Neuronal stem cell (in vitro differentiated cells): Measurements from ENCODE around the gene PLVAP.
A peak's percentile ranks its signal among the peaks of the same experiment; 100 is the strongest.

Source experiments
- DNase-seq: peaks from one replicate; pipeline ENCODE4 v3.0.0-alpha.2; 2013; ENCODE audit warnings: low spot score
- H2AFZ ChIP-seq: one replicate; pipeline ENCODE4 v1.6.1; 2013; ENCODE audit warnings: mild to moderate bottlenecking, low read length, inconsistent platforms
- H2AK5ac ChIP-seq: 2 replicates; pipeline ENCODE4 v1.6.1; 2013; ENCODE audit warnings: low read depth, mild to moderate bottlenecking, inconsistent platforms, low read length, moderate library complexity, mixed read lengths
- H2BK120ac ChIP-seq: 2 replicates; pipeline ENCODE4 v1.6.1; 2013; ENCODE audit warnings: low read depth, mild to moderate bottlenecking, inconsistent platforms, low read length, moderate library complexity, mixed read lengths
- H2BK12ac ChIP-seq: one replicate; pipeline ENCODE4 v1.6.1; 2013; ENCODE audit warnings: low read length, inconsistent platforms
- H2BK15ac ChIP-seq: 2 replicates; pipeline ENCODE4 v1.6.1; 2013; ENCODE audit warnings: mild to moderate bottlenecking, low read length, inconsistent platforms, mixed read lengths
- H2BK5ac ChIP-seq: one replicate; pipeline ENCODE4 v1.6.1; 2013; ENCODE audit warnings: inconsistent platforms, mild to moderate bottlenecking, low read length, moderate library complexity
- H3K14ac ChIP-seq: one replicate; pipeline ENCODE4 v1.6.1; 2013; ENCODE audit warnings: low read length, inconsistent platforms
- H3K18ac ChIP-seq: 2 replicates; pipeline ENCODE4 v1.6.1; 2013; ENCODE audit warnings: low read length, inconsistent platforms
- H3K23ac ChIP-seq: 2 replicates; pipeline ENCODE4 v1.6.1; 2013; ENCODE audit warnings: low read depth, mild to moderate bottlenecking, mixed read lengths, low read length, inconsistent platforms; ENCODE audit not compliant: poor library complexity
- H3K27ac ChIP-seq: replicated peaks from 3 replicates; pipeline ENCODE4 v1.5.1; 2013; ENCODE audit warnings: low read length, inconsistent platforms
- H3K27me3 ChIP-seq, 3 experiments: 2 replicates each; pipeline ENCODE4 v1.6.1; 2013; ENCODE audit warnings: low read length in 3 of 3, mild to moderate bottlenecking in 2 of 3, inconsistent platforms in 1 of 3, low read depth in 1 of 3, mixed read lengths in 1 of 3, moderate library complexity in 1 of 3; ENCODE audit not compliant: control insufficient read depth in 3 of 3, insufficient read depth in 3 of 3
- H3K36me3 ChIP-seq, 2 donors: replicated peaks in 1 of 2; 2 replicates each; pipeline ENCODE4 v1.6.1; 2013; ENCODE audit warnings: low read length in 2 of 2; ENCODE audit not compliant: control insufficient read depth in 2 of 2, insufficient read depth in 2 of 2
- H3K4ac ChIP-seq: 2 replicates; pipeline ENCODE4 v1.6.1; 2013; ENCODE audit warnings: inconsistent platforms, mild to moderate bottlenecking, low read length, moderate library complexity
- H3K4me1 ChIP-seq, 2 donors: 1 replicate in 1 of 2; 2 replicates in 1 of 2; pipeline ENCODE4 v1.6.1; 2013; ENCODE audit warnings: low read length in 2 of 2, low read depth in 1 of 2; ENCODE audit not compliant: control insufficient read depth in 2 of 2, insufficient read depth in 1 of 2
- H3K4me2 ChIP-seq: one replicate; pipeline ENCODE4 v1.6.1; 2013; ENCODE audit warnings: mild to moderate bottlenecking, low read length, inconsistent platforms; ENCODE audit not compliant: insufficient read depth, poor library complexity, severe bottlenecking
- H3K4me3 ChIP-seq, 2 donors: 2 replicates each; pipeline ENCODE4 v1.5.1; 2013; ENCODE audit warnings: low read length in 2 of 2, mild to moderate bottlenecking in 2 of 2, inconsistent platforms in 1 of 2, moderate library complexity in 1 of 2
- H3K79me1 ChIP-seq: one replicate; pipeline ENCODE4 v1.6.1; 2013; ENCODE audit warnings: low read depth, mild to moderate bottlenecking, inconsistent platforms, low read length, moderate library complexity
- H3K9ac ChIP-seq: one replicate; pipeline ENCODE4 v1.6.1; 2013; ENCODE audit warnings: mild to moderate bottlenecking, low read depth, low read length, inconsistent platforms; ENCODE audit not compliant: poor library complexity
- H3K9me3 ChIP-seq, 2 donors: replicated peaks in 1 of 2; 2 replicates each; pipeline versions ENCODE3 to v1.6.1; 2013; ENCODE audit warnings: low read length in 2 of 2, mild to moderate bottlenecking in 2 of 2, inconsistent platforms in 1 of 2, low read depth in 1 of 2, mixed read lengths in 1 of 2, moderate library complexity in 1 of 2; ENCODE audit not compliant: control insufficient read depth in 2 of 2, insufficient read depth in 1 of 2
- H4K8ac ChIP-seq: one replicate; pipeline ENCODE4 v1.6.1; 2013; ENCODE audit warnings: low read depth, mild to moderate bottlenecking, inconsistent platforms, low read length, moderate library complexity
- H4K91ac ChIP-seq: one replicate; pipeline ENCODE4 v1.6.1; 2013; ENCODE audit warnings: low read length, low read depth, mild to moderate bottlenecking, inconsistent platforms; ENCODE audit not compliant: poor library complexity
- WGBS, 2 donors: extraction: QIAGEN DNeasy Blood & Tissue Kit; methylation state at CpG; one replicate each; pipeline ENCODE4 v1.1.7; 2013; ENCODE audit warnings: missing lambda C conversion rate in 2 of 2, mixed read lengths in 1 of 2; ENCODE audit not compliant: insufficient read length in 2 of 2, insufficient replicate concordance in 1 of 2; ENCODE audit errors: extremely low coverage in 2 of 2; 5-methylcytosine and 5-hydroxymethylcytosine counted together

The PLVAP gene

GRCh38 chr19:17341386-17341785 lies 35.8 kb downstream of the PLVAP start:
- no peak for DNase-seq
- Histone ChIP-seq H2BK5ac (peak overlapping the region; percentile 82), H3K9ac (no peak overlapping the region), H3K4me1 (peaks cover 9 to 16% of the 10 kb centered on the region in 2 donors), H4K8ac (no peak overlapping the region), H3K27ac (no peak overlapping the region), H3K4ac (no peak overlapping the region), H3K4me3 (no peak overlapping the region), H2BK15ac (no peak overlapping the region), H2AK5ac (no peak overlapping the region), H2BK12ac (peak overlapping the region; percentile 22), H4K91ac (no peak overlapping the region), H3K79me1 (peaks cover 9% of the 10 kb centered on the region), H3K14ac (no peak overlapping the region), H2BK120ac (no peak overlapping the region), H3K23ac (peak overlapping the region; percentile 55), H3K9me3 (no peaks in the 10 kb centered on the region), H3K4me2 (no peak overlapping the region), H3K27me3 (no peaks in the 10 kb centered on the region), H3K36me3 (peaks cover 19 to 30% of the 10 kb centered on the region in 2 donors), H2AFZ (no peak overlapping the region), H3K18ac (peak overlapping the region; percentile 28)
- WGBS, 2 donors = no CpG with 5 or more reads among the region's 15 CpGs

- WGBS, 2 donors = no CpG with 5 or more reads among the region's 17 CpGs
Measured at GRCh38 chr19:17340871-17341357, 36.2 kb downstream of the PLVAP start.

GRCh38 chr19:17340302-17340870 lies 36.8 kb downstream of the PLVAP start:
- Histone ChIP-seq H2BK12ac (no peak overlapping the region), H3K14ac (no peak overlapping the region), H3K4me1 (peaks cover 9 to 16% of the 10 kb centered on the region in 2 donors), H4K91ac (no peak overlapping the region), H2AFZ (no peak overlapping the region), H4K8ac (no peak overlapping the region), H3K36me3 (peaks cover 19 to 30% of the 10 kb centered on the region in 2 donors), H3K4ac (no peak overlapping the region), H3K4me3 (no peak overlapping the region), H2BK15ac (no peak overlapping the region), H3K27ac (peak overlapping the region; percentile 46), H3K27me3 (no peaks in the 10 kb centered on the region), H2AK5ac (peak overlapping the region; percentile 75), H3K9me3 (no peaks in the 10 kb centered on the region), H3K23ac (no peak overlapping the region), H3K79me1 (peaks cover 9% of the 10 kb centered on the region), H3K4me2 (peak overlapping the region; percentile 14), H3K18ac (peak overlapping the region; percentile 65), H3K9ac (peak overlapping the region; percentile 44), H2BK120ac (no peak overlapping the region), H2BK5ac (no peak overlapping the region)
- DNase-seq = no peak
- no CpG with 5 or more reads among the region's 21 CpGs for WGBS, 2 donors

More at GRCh38 chr19:17340871-17341357, 36.2 kb downstream of the PLVAP start:
- H2BK5ac ChIP-seq = peak overlapping the region; percentile 82
- H3K9me3 ChIP-seq = no peaks in the 10 kb centered on the region
- peak overlapping the region; percentile 61 for H2BK120ac ChIP-seq
- peak overlapping the region; percentile 52 for H3K18ac ChIP-seq
- peaks cover 9% of the 10 kb centered on the region for H3K79me1 ChIP-seq
- H3K4ac ChIP-seq = no peak overlapping the region
- H3K4me2 ChIP-seq = peak overlapping the region; percentile 14
- H3K23ac ChIP-seq = no peak overlapping the region
- DNase-seq = no peak
- no peak overlapping the region for H3K14ac ChIP-seq
- peaks cover 9 to 16% of the 10 kb centered on the region in 2 donors for H3K4me1 ChIP-seq
- H4K8ac ChIP-seq = no peak overlapping the region
- peaks cover 19 to 30% of the 10 kb centered on the region in 2 donors for H3K36me3 ChIP-seq
- no peaks in the 10 kb centered on the region for H3K27me3 ChIP-seq
- no peak overlapping the region for H3K4me3 ChIP-seq
- H2BK15ac ChIP-seq = no peak overlapping the region
- peak overlapping the region; percentile 50 for H3K9ac ChIP-seq
- H2AFZ ChIP-seq = no peak overlapping the region
- H3K27ac ChIP-seq = peak overlapping the region; percentile 24
- no peak overlapping the region for H2BK12ac ChIP-seq
- H2AK5ac ChIP-seq = peak overlapping the region; percentile 83
- no peak overlapping the region for H4K91ac ChIP-seq

- Histone ChIP-seq H3K14ac (peak overlapping the region; percentile 56), H3K4ac (no peak overlapping the region), H2BK5ac (peak overlapping the region; percentile 53), H3K4me1 (peaks cover 13 to 18% of the 10 kb centered on the region in 2 donors), H3K4me3 (peak overlapping the region in 1 of 2 donors; percentile 76), H3K27ac (no peak overlapping the region), H3K23ac (no peak overlapping the region), H3K27me3 (no peaks in the 10 kb centered on the region), H2AK5ac (peak overlapping the region; percentile 94), H4K91ac (no peak overlapping the region), H2BK12ac (no peak overlapping the region), H3K9me3 (no peaks in the 10 kb centered on the region), H3K79me1 (peaks cover 9% of the 10 kb centered on the region), H4K8ac (no peak overlapping the region), H3K18ac (peak overlapping the region; percentile 71), H2BK120ac (no peak overlapping the region), H3K4me2 (peak overlapping the region; percentile 12), H2BK15ac (no peak overlapping the region), H2AFZ (no peak overlapping the region), H3K9ac (peak overlapping the region; percentile 60), H3K36me3 (peaks cover 19 to 30% of the 10 kb centered on the region in 2 donors)
- DNase-seq = no peak
- no CpG with 5 or more reads among the region's 34 CpGs for WGBS, 2 donors
Measured at GRCh38 chr19:17339088-17339741, 37.9 kb downstream of the PLVAP start.
